Nephron progenitor cell (in vitro differentiated cells): ENCODE measurements around the gene SLC39A7.
A peak's percentile ranks its signal among the peaks of the same experiment; 100 is the strongest.

Source experiments
- DNase-seq: peaks from one replicate; pipeline ENCODE4 v3.0.0; 2021
- H3K27ac Mint-ChIP-seq: 2 replicates; pipeline ENCODE4 v1.8.0; 2021; ENCODE audit warnings: mild to moderate bottlenecking, moderate library complexity, mixed read lengths
- H3K27me3 Mint-ChIP-seq: 2 replicates; pipeline ENCODE4 v1.8.0; 2021; ENCODE audit warnings: mild to moderate bottlenecking, low read depth, mixed read lengths; ENCODE audit not compliant: poor library complexity
- H3K36me3 Mint-ChIP-seq: 2 replicates; pipeline ENCODE4 v1.8.0; 2021; ENCODE audit warnings: low read depth, mixed read lengths
- H3K4me1 Mint-ChIP-seq: 2 replicates; pipeline ENCODE4 v1.8.0; 2021; ENCODE audit warnings: mixed read lengths
- H3K4me3 Mint-ChIP-seq: 2 replicates; pipeline ENCODE4 v1.8.0; 2021; ENCODE audit warnings: mild to moderate bottlenecking, moderate library complexity, mixed read lengths
- H3K9me3 Mint-ChIP-seq: 2 replicates; pipeline ENCODE4 v1.8.0; 2021; ENCODE audit warnings: mild to moderate bottlenecking, moderate library complexity, mixed read lengths
- TF ChIP-seq, protein P1 (sequence below): fragments of 200-600 bp; sonication (generic); IDR thresholded peaks from 2 replicates; pipeline ENCODE4 v1.5.0; 2021; ENCODE audit warnings: antibody characterized with exemption

SLC39A7 gene, protein sequence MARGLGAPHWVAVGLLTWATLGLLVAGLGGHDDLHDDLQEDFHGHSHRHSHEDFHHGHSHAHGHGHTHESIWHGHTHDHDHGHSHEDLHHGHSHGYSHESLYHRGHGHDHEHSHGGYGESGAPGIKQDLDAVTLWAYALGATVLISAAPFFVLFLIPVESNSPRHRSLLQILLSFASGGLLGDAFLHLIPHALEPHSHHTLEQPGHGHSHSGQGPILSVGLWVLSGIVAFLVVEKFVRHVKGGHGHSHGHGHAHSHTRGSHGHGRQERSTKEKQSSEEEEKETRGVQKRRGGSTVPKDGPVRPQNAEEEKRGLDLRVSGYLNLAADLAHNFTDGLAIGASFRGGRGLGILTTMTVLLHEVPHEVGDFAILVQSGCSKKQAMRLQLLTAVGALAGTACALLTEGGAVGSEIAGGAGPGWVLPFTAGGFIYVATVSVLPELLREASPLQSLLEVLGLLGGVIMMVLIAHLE

GRCh38 chr6:33200219-33201146 lies at the start of gene SLC39A7, which contains the start of gene RXRB:
Gene SLC39A7, plus strand, starts transcription at chr6:33200867. Its CDS starts 379 bp downstream, at chr6:33201246.
Gene RXRB, minus strand, starts transcription at chr6:33200665. Its CDS starts 189 bp downstream, at chr6:33200476.
- TF ChIP-seq, protein P1, sequence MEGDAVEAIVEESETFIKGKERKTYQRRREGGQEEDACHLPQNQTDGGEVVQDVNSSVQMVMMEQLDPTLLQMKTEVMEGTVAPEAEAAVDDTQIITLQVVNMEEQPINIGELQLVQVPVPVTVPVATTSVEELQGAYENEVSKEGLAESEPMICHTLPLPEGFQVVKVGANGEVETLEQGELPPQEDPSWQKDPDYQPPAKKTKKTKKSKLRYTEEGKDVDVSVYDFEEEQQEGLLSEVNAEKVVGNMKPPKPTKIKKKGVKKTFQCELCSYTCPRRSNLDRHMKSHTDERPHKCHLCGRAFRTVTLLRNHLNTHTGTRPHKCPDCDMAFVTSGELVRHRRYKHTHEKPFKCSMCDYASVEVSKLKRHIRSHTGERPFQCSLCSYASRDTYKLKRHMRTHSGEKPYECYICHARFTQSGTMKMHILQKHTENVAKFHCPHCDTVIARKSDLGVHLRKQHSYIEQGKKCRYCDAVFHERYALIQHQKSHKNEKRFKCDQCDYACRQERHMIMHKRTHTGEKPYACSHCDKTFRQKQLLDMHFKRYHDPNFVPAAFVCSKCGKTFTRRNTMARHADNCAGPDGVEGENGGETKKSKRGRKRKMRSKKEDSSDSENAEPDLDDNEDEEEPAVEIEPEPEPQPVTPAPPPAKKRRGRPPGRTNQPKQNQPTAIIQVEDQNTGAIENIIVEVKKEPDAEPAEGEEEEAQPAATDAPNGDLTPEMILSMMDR: no peak
- Mint-ChIP-seq H3K9me3 (no peaks in the 10 kb centered on the region), H3K4me3 (peak within 1 kb of the TSS; percentile 99), H3K36me3 (peaks cover 39% of the 10 kb centered on the region), H3K27me3 (peaks cover 14% of the 10 kb centered on the region), H3K27ac (peak within 1 kb of the TSS; percentile 99), H3K4me1 (peaks cover 86% of the 10 kb centered on the region)
- DNase-seq: peak; percentile 98

DNA sequence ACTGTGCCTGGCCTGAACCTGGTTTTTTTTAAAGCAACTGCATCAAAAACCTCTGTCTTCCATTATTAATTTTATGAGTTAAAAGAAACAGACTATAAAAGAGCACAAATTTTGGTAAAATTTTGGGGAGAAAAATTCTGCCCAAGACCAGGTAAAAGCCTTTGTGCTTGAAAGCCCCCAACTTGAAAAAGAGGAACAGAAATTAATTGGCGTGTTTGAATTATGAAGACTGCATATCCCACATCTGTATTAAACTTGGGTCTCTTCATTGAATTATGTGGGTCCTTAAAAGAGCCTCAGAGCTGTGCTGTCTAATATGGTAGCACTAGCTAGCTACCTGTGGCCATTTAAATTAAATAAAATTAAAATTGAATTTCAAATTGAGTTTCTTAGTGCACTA lies 49.6 kb upstream of the SLC39A7 start:
- TF ChIP-seq, protein P1: no peak
- peaks cover 8% of the 10 kb centered on the region for H3K4me1 Mint-ChIP-seq
- H3K27ac Mint-ChIP-seq: no peak overlapping the region
- peaks cover 23% of the 10 kb centered on the region for H3K9me3 Mint-ChIP-seq
- DNase-seq: no peak
- H3K4me3 Mint-ChIP-seq: no peak overlapping the region
- H3K27me3 Mint-ChIP-seq: peaks cover 27% of the 10 kb centered on the region
- H3K36me3 Mint-ChIP-seq: no peaks in the 10 kb centered on the region

DNA sequence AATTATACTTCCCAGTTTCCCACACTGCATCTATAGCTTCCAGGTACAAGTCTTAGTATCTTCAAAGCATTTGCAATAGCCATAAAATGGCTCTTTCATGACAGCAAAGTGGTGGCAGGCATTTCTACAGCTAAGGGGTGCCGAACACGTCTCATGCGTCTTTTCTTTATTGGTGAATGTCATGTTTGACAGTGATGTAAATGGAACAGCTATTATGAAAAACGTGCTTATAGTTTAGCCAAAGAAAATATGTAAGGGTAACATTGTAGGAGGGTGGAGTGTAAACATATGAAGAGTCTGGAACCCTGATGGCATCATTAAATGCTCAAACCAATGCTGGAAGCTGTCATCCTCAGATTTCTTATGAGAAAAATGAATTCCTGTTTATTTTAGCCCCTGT lies 46.3 kb upstream of the SLC39A7 start:
- H3K36me3 Mint-ChIP-seq: no peaks in the 10 kb centered on the region
- H3K27me3 Mint-ChIP-seq: peaks cover 38% of the 10 kb centered on the region
- H3K4me3 Mint-ChIP-seq: no peak overlapping the region
- TF ChIP-seq, protein P1: no peak
- H3K9me3 Mint-ChIP-seq: peaks cover 23% of the 10 kb centered on the region
- DNase-seq: no peak
- H3K27ac Mint-ChIP-seq: no peak overlapping the region
- H3K4me1 Mint-ChIP-seq: peaks cover 8% of the 10 kb centered on the region

DNA sequence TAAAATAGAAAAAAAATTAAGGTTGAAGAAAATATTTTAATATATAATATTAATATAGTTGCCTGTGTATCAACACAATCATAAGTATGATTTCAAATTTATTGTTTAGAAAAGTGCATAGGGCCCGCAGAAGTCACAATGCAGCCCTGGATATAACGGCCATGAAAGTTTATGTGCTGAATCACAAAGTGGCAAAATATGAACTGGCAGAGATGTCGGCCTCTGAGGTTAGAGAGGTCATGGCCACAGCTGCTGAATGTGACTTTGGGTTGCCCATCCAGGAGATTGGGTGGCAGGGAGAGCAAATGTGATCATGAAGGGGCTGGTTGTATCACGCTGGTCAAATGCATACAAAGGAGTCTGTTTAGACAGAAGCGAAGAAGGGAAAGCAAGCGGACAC lies 44.1 kb upstream of the SLC39A7 start:
- no peak for DNase-seq
- H3K27ac Mint-ChIP-seq: no peak overlapping the region
- peaks cover 22% of the 10 kb centered on the region for H3K9me3 Mint-ChIP-seq
- H3K4me1 Mint-ChIP-seq: peaks cover 15% of the 10 kb centered on the region
- peaks cover 50% of the 10 kb centered on the region for H3K27me3 Mint-ChIP-seq
- no peak overlapping the region for H3K4me3 Mint-ChIP-seq
- H3K36me3 Mint-ChIP-seq: no peaks in the 10 kb centered on the region
- TF ChIP-seq, protein P1: no peak

- Mint-ChIP-seq H3K36me3 (no peaks in the 10 kb centered on the region), H3K27ac (no peak overlapping the region)
- TF ChIP-seq, protein P1: no peak
Observed at GRCh38 chr6:33156964-33157363, 43.7 kb upstream of the SLC39A7 start.

More at GRCh38 chr6:33156964-33157363, 43.7 kb upstream of the SLC39A7 start:
- Mint-ChIP-seq H3K4me1 (peaks cover 19% of the 10 kb centered on the region), H3K9me3 (peaks cover 18% of the 10 kb centered on the region), H3K27me3 (peaks cover 54% of the 10 kb centered on the region), H3K4me3 (no peak overlapping the region)
- DNase-seq: no peak
